SK-N-SH (cell line): ENCODE results near the gene COP1.

Experiments used
- CTCF ChIP-seq: fragments of 200-600 bp; sonication (generic); IDR thresholded peaks from 2 replicates; pipeline ENCODE4 v1.6.1; 2017; ENCODE audit warnings: antibody characterized with exemption, mild to moderate bottlenecking, moderate library complexity
- JUND ChIP-seq: IDR thresholded peaks from 2 replicates; pipeline ENCODE4 v1.4.0; 2012
- MEF2A ChIP-seq: IDR thresholded peaks from 2 replicates; pipeline ENCODE4 v1.4.0; 2012; ENCODE audit warnings: low read depth, borderline replicate concordance
- NRF1 ChIP-seq: IDR thresholded peaks from 2 replicates; pipeline ENCODE4 v1.6.1; 2012; ENCODE audit warnings: low read depth, mild to moderate bottlenecking, low read length
- RAD21 ChIP-seq: IDR thresholded peaks from 2 replicates; pipeline ENCODE4 v1.6.1; 2012; ENCODE audit warnings: mild to moderate bottlenecking, low read length
- SIN3A ChIP-seq: IDR thresholded peaks from 2 replicates; pipeline ENCODE4 v1.6.1; 2012; ENCODE audit warnings: low read depth, mild to moderate bottlenecking, low read length, moderate library complexity, borderline replicate concordance
- SMC3 ChIP-seq: IDR thresholded peaks from 2 replicates; pipeline ENCODE4 v1.6.1; 2012; ENCODE audit warnings: low read depth, low read length, improper control_type of control experiment
- YY1 ChIP-seq: IDR thresholded peaks from 2 replicates; pipeline ENCODE4 v1.4.0; 2012; ENCODE audit warnings: low read depth, mild to moderate bottlenecking

GRCh38 chr1:176141449-176141848 is 65.6 kb downstream of the COP1 start:
- TF ChIP-seq RAD21 (no peak), SMC3 (no peak), CTCF (no peak), SIN3A (no peak), MEF2A (no peak), JUND (no peak), NRF1 (no peak), YY1 (no peak)
